Retinal pigment epithelial cell (primary cell): Measurements from ENCODE around the gene RAD54L.

Experiments
- DNase-seq: peaks from one replicate; pipeline ENCODE4 v3.0.0-alpha.2; 2010; ENCODE audit warnings: low read depth
- H3K4me3 ChIP-seq: 2 replicates; pipeline ENCODE4 v1.5.1; 2011; ENCODE audit warnings: mild to moderate bottlenecking, low read length, control low read depth, moderate library complexity
- CTCF ChIP-seq: conservative IDR thresholded peaks from 2 replicates; pipeline ENCODE4 v1.5.1; 2011; ENCODE audit warnings: low read depth, low read length, control low read depth, inconsistent platforms

RAD54L gene

GRCh38 chr1:46262508-46262907, 14.9 kb downstream of the RAD54L start:
- H3K4me3 ChIP-seq: no peak overlapping the region
- DNase-seq: no peak
- no peak for TF ChIP-seq CTCF

GRCh38 chr1:46263146-46263545, 15.6 kb downstream of the RAD54L start:
- no peak overlapping the region for H3K4me3 ChIP-seq
- no peak for TF ChIP-seq CTCF
- DNase-seq: no peak

GRCh38 chr1:46268578-46268977, 21.0 kb downstream of the RAD54L start:
- TF ChIP-seq CTCF: no peak
- no peak for DNase-seq
- H3K4me3 ChIP-seq: no peak overlapping the region

- no peak overlapping the region for H3K4me3 ChIP-seq
- no peak for TF ChIP-seq CTCF
- DNase-seq: no peak
Measured at GRCh38 chr1:46274225-46275029, 26.9 kb downstream of the RAD54L start.

GRCh38 chr1:46275030-46275337, 27.4 kb downstream of the RAD54L start:
- no peak for TF ChIP-seq CTCF
- no peak for DNase-seq
- H3K4me3 ChIP-seq: no peak overlapping the region

- DNase-seq: no peak
- H3K4me3 ChIP-seq: no peak overlapping the region
- TF ChIP-seq CTCF: no peak
Measured at GRCh38 chr1:46277658-46278373, 30.3 kb downstream of the RAD54L start.

GRCh38 chr1:46278807-46279206, 31.2 kb downstream of the RAD54L start:
- no peak for DNase-seq
- TF ChIP-seq CTCF: no peak
- H3K4me3 ChIP-seq: no peak overlapping the region
